Keratinocyte (primary cell): Measurements from ENCODE around the gene EMX2.
A peak's percentile ranks its signal among the peaks of the same experiment; 100 is the strongest.

Source experiments
- CTCF ChIP-seq, 3 experiments: IDR thresholded peaks in 1 of 3; conservative IDR thresholded peaks in 1 of 3; optimal IDR thresholded peaks in 1 of 3; 2 replicates in 2 of 3; 3 replicates in 1 of 3; pipeline versions ENCODE3 to v1.5.1; 2011; ENCODE audit warnings: low read length in 3 of 3, mild to moderate bottlenecking in 3 of 3, moderate library complexity in 2 of 3, control low read depth in 1 of 3, inconsistent platforms in 1 of 3; ENCODE audit not compliant: insufficient read depth in 2 of 3; ENCODE audit errors: extremely low read depth in 1 of 3
- EZH2 ChIP-seq: IDR thresholded peaks from one replicate; pipeline ENCODE4 v1.6.1; 2012; ENCODE audit warnings: inconsistent platforms, mild to moderate bottlenecking, low read length, moderate library complexity

- no peak for TF ChIP-seq CTCF (optimal IDR thresholded peaks at IDR 0.05 in 1 of 3, IDR thresholded peaks at IDR 0.05 in 1 of 3, conservative IDR thresholded peaks at IDR 0.05 in 1 of 3; ENCODE audit: extremely low read depth in 1 of 3, insufficient read depth in 2 of 3, low read length in 3 of 3)
- peak; percentile 46 for TF ChIP-seq EZH2
Observed at GRCh38 chr10:117541909-117542705, 439 bp upstream of the EMX2 start.
